SK-N-SH (cell line): Measurements from ENCODE around the gene CNTNAP2. TPM values are rescaled to one million over a fixed set of nuclear protein-coding genes. Genes with fewer than 3 reads are reported as not detected.

Source experiments
- CTCF ChIA-PET: fragments of 300-600, 350-600 bp; formaldehyde crosslinking; extraction: SDS; loops from one replicate; lab custom pipeline; 2021; lab: Yijun Ruan, JAX
- POLR2A ChIA-PET: fragments of 350-600 bp; sonication (Branson Sonifier 250); formaldehyde crosslinking; extraction: SDS; loops from one replicate; lab custom pipeline; 2020; ENCODE audit warnings: antibody characterized with exemption, inconsistent platforms; lab: Yijun Ruan, JAX
- DNase-seq: peaks from one replicate; pipeline ENCODE4 v3.0.0; 2012
- H2AFZ ChIP-seq: fragments of 200-600 bp; sonication (generic); 2 replicates; pipeline ENCODE4 v1.8.1; 2016; ENCODE audit warnings: antibody characterized with exemption, mild to moderate bottlenecking, low read depth
- H3F3A ChIP-seq: fragments of 200-600 bp; sonication (generic); replicated peaks from 2 replicates; pipeline ENCODE3; 2016; ENCODE audit warnings: antibody characterized with exemption, mild to moderate bottlenecking; ENCODE audit not compliant: insufficient read depth
- H3K27ac ChIP-seq, 2 experiments: fragments of 200-500 bp in 1 of 2; fragments of 200-600 bp in 1 of 2; sonication (Bioruptor generic) in 1 of 2; sonication (generic), shearing (Covaris generic) in 1 of 2; 2 replicates each; pipeline versions ENCODE4 v1.5.1 to v1.6.1; 2014 to 2016; ENCODE audit warnings: low read depth in 2 of 2, inconsistent platforms in 1 of 2, low read length in 1 of 2, mild to moderate bottlenecking in 1 of 2, mixed read lengths in 1 of 2
- H3K27me3 ChIP-seq: fragments of 200-600 bp; sonication (generic), shearing (Covaris generic); 2 replicates; pipeline ENCODE4 v1.6.1; 2016; ENCODE audit warnings: mixed run types; ENCODE audit not compliant: insufficient read depth
- H3K36me3 ChIP-seq, 2 experiments: fragments of 200-500 bp in 1 of 2; fragments of 200-600 bp in 1 of 2; sonication (Bioruptor generic) in 1 of 2; sonication (generic) in 1 of 2; replicated peaks in 1 of 2; 2 replicates each; pipeline versions ENCODE3 to v1.5.1; 2014 to 2016; ENCODE audit warnings: low read length in 1 of 2, mild to moderate bottlenecking in 1 of 2; ENCODE audit not compliant: insufficient read depth in 2 of 2, control insufficient read depth in 1 of 2
- H3K4me1 ChIP-seq, 2 experiments: fragments of 200-500 bp in 1 of 2; fragments of 200-600 bp in 1 of 2; sonication (Bioruptor generic) in 1 of 2; sonication (generic), shearing (Covaris generic) in 1 of 2; 2 replicates each; pipeline versions ENCODE4 v1.5.1 to v1.6.1; 2014 to 2016; ENCODE audit warnings: low read depth in 1 of 2, low read length in 1 of 2, mixed run types in 1 of 2; ENCODE audit not compliant: insufficient read depth in 2 of 2, control insufficient read depth in 1 of 2
- H3K4me2 ChIP-seq: fragments of 200-600 bp; sonication (generic), shearing (Covaris generic); 2 replicates; pipeline ENCODE4 v1.6.1; 2017; ENCODE audit warnings: mixed run types
- H3K4me3 ChIP-seq, 2 experiments: fragments of 200-500 bp in 1 of 2; fragments of 200-600 bp in 1 of 2; sonication (Bioruptor generic) in 1 of 2; sonication (generic), shearing (Covaris generic) in 1 of 2; 2 replicates each; pipeline versions ENCODE4 v1.5.1 to v1.8.1; 2014 to 2016; ENCODE audit warnings: low read depth in 2 of 2, inconsistent platforms in 1 of 2, low read length in 1 of 2, mild to moderate bottlenecking in 1 of 2, mixed read lengths in 1 of 2, moderate library complexity in 1 of 2
- H3K79me2 ChIP-seq: fragments of 200-600 bp; sonication (generic); 2 replicates; pipeline ENCODE4 v1.8.1; 2017; ENCODE audit warnings: mild to moderate bottlenecking; ENCODE audit not compliant: insufficient read depth
- H3K9ac ChIP-seq: fragments of 200-600 bp; sonication (generic); 2 replicates; pipeline ENCODE4 v1.6.1; 2017; ENCODE audit warnings: mixed run types
- H3K9me2 ChIP-seq: fragments of 200-600 bp; sonication (generic); 2 replicates; pipeline ENCODE4 v1.6.1; 2017; ENCODE audit warnings: mixed run types
- H3K9me3 ChIP-seq: fragments of 200-600 bp; sonication (generic); 2 replicates; pipeline ENCODE4 v1.6.1; 2017; ENCODE audit warnings: mixed run types, mild to moderate bottlenecking, moderate library complexity
- H4K20me1 ChIP-seq: fragments of 200-600 bp; sonication (generic); 2 replicates; pipeline ENCODE4 v1.6.1; 2017; ENCODE audit warnings: mild to moderate bottlenecking, mixed run types; ENCODE audit not compliant: insufficient read depth
- ELF1 ChIP-seq: IDR thresholded peaks from 2 replicates; pipeline ENCODE4 v1.4.0; 2012
- FOXM1 ChIP-seq: IDR thresholded peaks from 2 replicates; pipeline ENCODE4 v1.4.0; 2012; ENCODE audit warnings: low read depth, mild to moderate bottlenecking
- GABPA ChIP-seq: IDR thresholded peaks from 2 replicates; pipeline ENCODE4 v1.4.0; 2012; ENCODE audit warnings: low read depth, mild to moderate bottlenecking
- GATA2 ChIP-seq: sonication (generic); formaldehyde crosslinking; IDR thresholded peaks from 2 replicates; pipeline ENCODE4 v1.5.0; 2020; ENCODE audit warnings: mild to moderate bottlenecking, missing genetic modification reagents
- POLR2AphosphoS5 ChIP-seq: IDR thresholded peaks from 2 replicates; pipeline ENCODE4 v1.6.1; 2012; ENCODE audit warnings: low read depth, low read length
- RXRA ChIP-seq: IDR thresholded peaks from 2 replicates; pipeline ENCODE4 v1.4.0; 2012; ENCODE audit warnings: low read depth, mild to moderate bottlenecking, borderline replicate concordance
- SMC3 ChIP-seq: IDR thresholded peaks from 2 replicates; pipeline ENCODE4 v1.6.1; 2012; ENCODE audit warnings: low read depth, low read length, improper control_type of control experiment
- WGBS: methylation state at CpG from one replicate; pipeline ENCODE4 v1.1.6; 2017; ENCODE audit warnings: low lambda C conversion rate; 5-methylcytosine and 5-hydroxymethylcytosine counted together
- polyA plus RNA-seq, 3 experiments: library from polyadenylated mRNA; depleted of rRNA; stranded (reverse); fragments of >200 nt; gene quantifications; 2 replicates each; pipeline ENCODE4 v1.2.3, GENCODE V29; 2012
- TF ChIP-seq, protein P1 (sequence below): fragments of 150-350 bp; IDR thresholded peaks from 2 replicates; pipeline ENCODE4 v1.6.1; 2017; ENCODE audit warnings: antibody characterized with exemption, low read length, low read depth, borderline replicate concordance

CNTNAP2 gene
- polyA plus RNA-seq, 1 of the 3 experiments (the other 2 are of a cell fraction): 3.4 TPM

DNA sequence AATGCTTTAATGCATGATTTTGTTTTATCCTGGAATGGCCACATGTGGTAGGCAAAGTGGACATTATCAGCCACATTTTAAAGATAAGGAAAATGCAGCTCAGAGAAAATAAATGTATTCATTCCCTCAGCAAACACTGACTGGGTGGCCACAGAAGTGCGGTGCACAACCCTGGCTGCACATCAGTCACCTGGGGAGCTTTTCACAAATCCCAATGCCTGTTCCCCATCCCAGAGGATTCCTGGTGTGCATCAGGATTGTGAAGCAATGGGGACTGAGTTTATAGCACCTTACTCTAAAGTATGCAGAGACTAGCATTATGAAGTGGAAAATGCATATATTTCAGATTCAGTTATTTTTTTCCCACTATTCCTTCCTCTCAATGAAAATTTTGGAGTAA, 2280.5 kb downstream of the CNTNAP2 start:
- H3K36me3 ChIP-seq: no peaks in the 10 kb centered on the region
- POLR2A ChIA-PET: no interaction called here

DNA sequence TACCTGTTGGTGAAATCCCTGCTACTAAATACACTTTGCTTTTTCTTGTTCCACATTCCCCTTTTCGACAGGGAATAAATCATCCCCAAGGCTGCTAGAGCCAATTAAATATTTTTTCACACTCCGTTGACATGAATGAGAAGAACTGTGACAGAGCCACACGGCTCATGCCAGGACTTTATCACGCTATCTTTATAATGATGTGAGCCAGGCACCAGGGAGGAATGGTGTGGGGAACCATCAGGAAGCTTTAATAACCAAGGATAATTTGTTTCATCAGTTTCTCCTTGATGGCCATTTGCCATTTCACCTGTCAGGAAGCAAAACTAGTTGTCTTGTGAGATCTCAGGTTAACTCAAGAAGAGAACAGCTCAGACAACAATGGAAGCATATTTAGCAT, 2280.9 kb downstream of the CNTNAP2 start:
- no peaks in the 10 kb centered on the region for H3K36me3 ChIP-seq
- no peak overlapping the region for H3K27ac ChIP-seq
- H4K20me1 ChIP-seq: no peaks in the 10 kb centered on the region
- no peaks in the 10 kb centered on the region for H3K79me2 ChIP-seq
- H3K9me3 ChIP-seq: no peaks in the 10 kb centered on the region
- H3K4me2 ChIP-seq: no peak overlapping the region
- no peak for TF ChIP-seq RXRA
- peak; percentile 63 for TF ChIP-seq GATA2
- TF ChIP-seq, all 33 proteins: peak for 1
- no peaks in the 10 kb centered on the region for H3K27me3 ChIP-seq
- H3K4me3 ChIP-seq: no peak overlapping the region
- POLR2A ChIA-PET: no interaction called here
- no peak for DNase-seq
- H3K4me1 ChIP-seq: peaks cover 0 to 10% of the 10 kb centered on the region in 2 experiments; a peak in 2 of 4 replicates
- no peak overlapping the region for H3K9ac ChIP-seq
- CTCF ChIA-PET: interaction anchor here (0.6 to 2.6 kb wide), 3 partner anchors 20 to 243 kb away, joined by 3 to 7 read pairs (median 3); no protein-coding TSS in a partner anchor
- H3F3A ChIP-seq: no peaks in the 10 kb centered on the region
- WGBS: 51% methylated on average over 4 of the region's 4 CpGs
- H3K9me2 ChIP-seq: no peaks in the 10 kb centered on the region
- no peak overlapping the region for H2AFZ ChIP-seq

More for the DNA sequence above, 2280.5 kb downstream of the CNTNAP2 start:
- DNase-seq: no peak
- H4K20me1 ChIP-seq: no peaks in the 10 kb centered on the region
- no peak overlapping the region for H3K27ac ChIP-seq
- 57% methylated on average over 1 of the region's 1 CpG for WGBS
- no peaks in the 10 kb centered on the region for H3K27me3 ChIP-seq
- H3F3A ChIP-seq: no peaks in the 10 kb centered on the region
- no peaks in the 10 kb centered on the region for H3K79me2 ChIP-seq
- CTCF ChIA-PET: interaction anchor here (0.6 to 2.6 kb wide), 4 partner anchors 15 to 243 kb away, joined by 3 to 7 read pairs (median 3); no protein-coding TSS in a partner anchor
- H3K9ac ChIP-seq: no peak overlapping the region
- H3K9me2 ChIP-seq: no peaks in the 10 kb centered on the region
- H3K4me2 ChIP-seq: no peak overlapping the region
- peaks cover 0 to 10% of the 10 kb centered on the region in 2 experiments; a peak in 2 of 4 replicates for H3K4me1 ChIP-seq
- no peak overlapping the region for H3K4me3 ChIP-seq
- no peak overlapping the region for H2AFZ ChIP-seq
- no peaks in the 10 kb centered on the region for H3K9me3 ChIP-seq
- TF ChIP-seq GATA2 (peak; percentile 32; the same call in 1 of the 2 replicates), FOXM1 (no peak), ELF1 (no peak)

DNA sequence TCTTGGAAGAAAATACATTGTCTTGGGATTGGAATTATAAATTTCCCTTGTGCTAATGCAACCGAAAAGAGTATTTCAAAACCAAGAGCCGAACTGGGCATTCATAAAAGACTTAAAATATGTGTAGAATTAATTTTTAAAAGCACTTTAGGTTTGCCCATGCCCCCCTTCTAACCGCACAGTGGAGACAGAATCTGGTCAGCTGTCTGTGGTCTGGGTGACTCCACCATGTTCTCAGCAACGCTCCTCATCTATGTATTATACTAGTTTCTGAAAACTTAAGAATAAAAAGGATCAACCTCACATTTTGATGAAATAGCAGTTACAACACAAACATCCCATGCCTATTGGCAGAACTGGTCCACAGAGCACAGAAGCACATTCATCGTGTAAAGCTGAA, 2281.4 kb downstream of the CNTNAP2 start:
- H3K4me1 ChIP-seq: peaks cover 0 to 10% of the 10 kb centered on the region in 2 experiments; a peak in 2 of 4 replicates
- no peaks in the 10 kb centered on the region for H3K79me2 ChIP-seq
- H3F3A ChIP-seq: no peaks in the 10 kb centered on the region
- DNase-seq: no peak
- H3K27me3 ChIP-seq: no peaks in the 10 kb centered on the region
- H3K9me2 ChIP-seq: no peaks in the 10 kb centered on the region
- H3K4me3 ChIP-seq: no peak overlapping the region
- ChIA-PET POLR2A (no interaction called here), CTCF (interaction anchor here (2.6 kb wide), 1 partner anchor 135 kb away, joined by 7 read pairs; no protein-coding TSS in a partner anchor)
- WGBS: 70% methylated on average over 5 of the region's 5 CpGs
- no peak overlapping the region for H2AFZ ChIP-seq
- H3K4me2 ChIP-seq: no peak overlapping the region
- H4K20me1 ChIP-seq: no peaks in the 10 kb centered on the region
- no peak overlapping the region for H3K27ac ChIP-seq
- no peaks in the 10 kb centered on the region for H3K36me3 ChIP-seq
- TF ChIP-seq SMC3 (no peak), POLR2AphosphoS5 (no peak), GABPA (no peak)
- TF ChIP-seq, protein P1, sequence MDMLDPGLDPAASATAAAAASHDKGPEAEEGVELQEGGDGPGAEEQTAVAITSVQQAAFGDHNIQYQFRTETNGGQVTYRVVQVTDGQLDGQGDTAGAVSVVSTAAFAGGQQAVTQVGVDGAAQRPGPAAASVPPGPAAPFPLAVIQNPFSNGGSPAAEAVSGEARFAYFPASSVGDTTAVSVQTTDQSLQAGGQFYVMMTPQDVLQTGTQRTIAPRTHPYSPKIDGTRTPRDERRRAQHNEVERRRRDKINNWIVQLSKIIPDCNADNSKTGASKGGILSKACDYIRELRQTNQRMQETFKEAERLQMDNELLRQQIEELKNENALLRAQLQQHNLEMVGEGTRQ: no peak
- H3K9ac ChIP-seq: no peak overlapping the region
- no peaks in the 10 kb centered on the region for H3K9me3 ChIP-seq
